ENCODE data around the gene OOEP.

DNA sequence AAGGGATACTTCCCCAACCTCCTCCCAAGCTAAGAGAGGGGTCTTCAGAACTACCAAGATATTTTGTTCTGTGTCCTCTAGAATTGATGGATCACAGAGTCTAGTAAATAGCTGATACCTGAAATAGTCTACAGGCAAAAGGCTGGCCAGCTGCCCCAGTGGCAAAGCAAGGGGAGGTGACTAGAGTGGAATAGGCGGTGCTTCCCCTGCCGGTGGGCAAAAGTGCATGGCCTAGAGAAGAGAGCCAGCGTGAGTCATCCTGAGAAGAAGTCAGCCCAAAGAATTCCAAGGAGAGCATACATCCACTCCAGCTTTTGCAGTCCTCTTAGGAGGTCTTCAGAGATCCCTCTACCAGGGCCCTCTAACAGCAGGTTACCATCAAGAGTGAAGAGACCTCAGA lies 30.4 kb downstream of the OOEP start:
- no peak for TF ChIP-seq POLR2A (IDR thresholded peaks at IDR 0.05; ENCODE audit: low read depth, low read length)
- no peak for TF ChIP-seq POLR2AphosphoS5 (IDR thresholded peaks at IDR 0.05; ENCODE audit: low read depth, low read length)

Measured in GM12892 (cell line).